ENCODE data around the gene SMDT1. TPM values are rescaled to one million over a fixed set of nuclear protein-coding genes. Genes with fewer than 3 reads are reported as not detected.
A peak's percentile ranks its signal among the peaks of the same experiment; 100 is the strongest.

The SMDT1 gene
- total RNA-seq, 6 experiments from 2014 or later = 6.7 to 78.1 (median 60.9) TPM

DNA sequence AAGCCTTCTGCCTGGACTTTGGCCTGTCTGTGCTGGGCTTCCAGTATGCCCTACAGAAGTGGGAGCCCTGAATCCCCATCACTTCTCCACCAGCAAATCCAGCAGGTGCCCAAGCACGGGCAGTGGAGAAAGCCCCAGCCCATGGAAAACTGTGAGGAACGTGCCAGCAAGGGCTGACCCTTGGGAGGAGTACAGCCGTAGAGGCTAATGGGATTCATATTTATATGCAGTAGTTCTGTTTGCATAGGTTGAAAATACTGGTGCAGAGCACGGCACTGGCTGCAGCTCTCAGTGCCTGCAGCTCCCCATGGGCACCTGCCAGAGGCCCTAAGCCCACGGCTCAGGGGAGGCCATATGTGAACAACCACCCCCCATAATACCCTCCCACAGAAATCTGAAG, 19.0 kb upstream of the SMDT1 start:
- no peak for TF ChIP-seq POLR2A (IDR thresholded peaks at IDR 0.05)
- TF ChIP-seq, protein P1, sequence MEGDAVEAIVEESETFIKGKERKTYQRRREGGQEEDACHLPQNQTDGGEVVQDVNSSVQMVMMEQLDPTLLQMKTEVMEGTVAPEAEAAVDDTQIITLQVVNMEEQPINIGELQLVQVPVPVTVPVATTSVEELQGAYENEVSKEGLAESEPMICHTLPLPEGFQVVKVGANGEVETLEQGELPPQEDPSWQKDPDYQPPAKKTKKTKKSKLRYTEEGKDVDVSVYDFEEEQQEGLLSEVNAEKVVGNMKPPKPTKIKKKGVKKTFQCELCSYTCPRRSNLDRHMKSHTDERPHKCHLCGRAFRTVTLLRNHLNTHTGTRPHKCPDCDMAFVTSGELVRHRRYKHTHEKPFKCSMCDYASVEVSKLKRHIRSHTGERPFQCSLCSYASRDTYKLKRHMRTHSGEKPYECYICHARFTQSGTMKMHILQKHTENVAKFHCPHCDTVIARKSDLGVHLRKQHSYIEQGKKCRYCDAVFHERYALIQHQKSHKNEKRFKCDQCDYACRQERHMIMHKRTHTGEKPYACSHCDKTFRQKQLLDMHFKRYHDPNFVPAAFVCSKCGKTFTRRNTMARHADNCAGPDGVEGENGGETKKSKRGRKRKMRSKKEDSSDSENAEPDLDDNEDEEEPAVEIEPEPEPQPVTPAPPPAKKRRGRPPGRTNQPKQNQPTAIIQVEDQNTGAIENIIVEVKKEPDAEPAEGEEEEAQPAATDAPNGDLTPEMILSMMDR (IDR thresholded peaks at IDR 0.05) = no peak
- peaks cover 0 to 9% (median 3%) of the 10 kb centered on the region in 4 donors for H3K9me3 ChIP-seq
- no peaks in the 10 kb centered on the region for H3K27me3 ChIP-seq
- intact Hi-C loops (cut with DNase I) = no loop called here
- WGBS (ENCODE audit: insufficient coverage, low coverage, low lambda C conversion rate, missing lambda C conversion rate) = no CpG with 5 or more reads among the region's 5 CpGs
- DNase-seq = no peak
- ATAC-seq = no peak
- peaks cover 0 to 14% (median 3%) of the 10 kb centered on the region in 4 donors for H3K36me3 ChIP-seq
- H3K4me1 ChIP-seq = peaks cover 0 to 8% (median 4%) of the 10 kb centered on the region in 4 donors
- no peak overlapping the region for H3K4me3 ChIP-seq
- H3K27ac ChIP-seq = no peak overlapping the region

DNA sequence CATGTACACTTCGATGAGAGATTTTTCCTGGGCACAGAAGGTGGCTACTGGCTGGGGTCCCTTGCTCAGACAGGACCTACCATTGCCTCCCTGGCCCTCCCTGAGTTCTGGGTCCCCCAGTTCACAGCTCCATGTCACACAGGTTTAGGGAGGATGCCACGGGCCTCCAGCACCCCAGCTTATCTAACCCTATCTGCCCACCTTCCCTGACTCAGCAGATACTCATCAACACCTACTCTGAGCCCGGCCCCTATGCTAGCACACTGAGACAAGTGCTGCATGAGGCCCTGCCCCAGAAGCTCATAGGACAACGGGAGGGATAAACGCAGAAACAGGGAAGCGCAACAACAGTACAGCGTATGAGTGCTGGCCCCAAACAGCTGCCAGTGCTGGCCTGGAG, 18.5 kb upstream of the SMDT1 start:
- Histone ChIP-seq H3K36me3 (peaks cover 0 to 14% (median 3%) of the 10 kb centered on the region in 4 donors), H3K4me3 (no peak overlapping the region), H3K27ac (no peak overlapping the region), H3K9me3 (peaks cover 0 to 9% (median 3%) of the 10 kb centered on the region in 4 donors), H3K27me3 (no peaks in the 10 kb centered on the region), H3K4me1 (peaks cover 0 to 13% (median 6%) of the 10 kb centered on the region in 4 donors)
- ATAC-seq (no peak), DNase-seq (no peak)
- intact Hi-C loops (cut with DNase I) = no loop called here
- no peak for TF ChIP-seq POLR2A (IDR thresholded peaks at IDR 0.05)
- TF ChIP-seq, protein P1 (IDR thresholded peaks at IDR 0.05) = no peak
- WGBS (ENCODE audit: insufficient coverage, low coverage, low lambda C conversion rate, missing lambda C conversion rate) = 100% methylated on average over 1 of the region's 7 CpGs

DNA sequence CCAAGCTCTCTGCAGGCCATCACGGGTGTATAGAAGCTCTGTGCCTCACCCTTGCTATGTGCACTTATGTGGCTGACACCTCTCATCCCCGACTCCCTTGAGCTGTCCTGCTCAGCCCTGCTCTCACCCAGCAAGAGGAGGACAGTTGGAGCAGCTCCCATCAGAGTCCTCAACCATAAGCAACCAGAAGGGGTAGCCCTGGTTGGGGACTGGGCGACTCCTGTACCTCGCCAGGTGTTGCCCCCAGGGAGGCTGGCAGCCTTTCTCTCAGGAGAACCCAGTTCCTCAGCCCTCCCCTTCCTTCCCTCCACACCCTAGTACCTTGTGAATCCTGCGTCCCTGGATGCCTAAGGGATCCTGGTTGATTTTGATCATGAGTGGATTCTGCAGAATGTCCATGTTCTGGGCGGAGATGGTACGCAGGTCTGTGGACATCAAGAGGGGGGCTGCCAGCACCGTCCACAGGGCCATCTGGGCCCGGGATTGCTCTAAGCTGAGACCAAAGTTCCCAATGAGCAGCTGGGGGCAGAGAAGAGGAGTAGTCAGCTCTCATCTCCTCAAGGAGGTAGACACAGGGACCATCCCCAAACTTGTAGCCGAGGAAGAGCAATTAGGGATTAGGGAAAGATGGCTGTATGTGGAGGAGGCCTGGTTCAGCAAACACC, 16.9 kb upstream of the SMDT1 start:
- intact Hi-C loops (cut with DNase I) = no loop called here
- DNase-seq (no peak), ATAC-seq (no peak)
- Histone ChIP-seq H3K27me3 (no peaks in the 10 kb centered on the region), H3K4me3 (no peak overlapping the region), H3K9me3 (no peaks in the 10 kb centered on the region), H3K36me3 (peaks cover 0 to 20% (median 4%) of the 10 kb centered on the region in 4 donors), H3K4me1 (peaks cover 0 to 13% (median 6%) of the 10 kb centered on the region in 4 donors), H3K27ac (no peak overlapping the region)
- no peak for TF ChIP-seq POLR2A (IDR thresholded peaks at IDR 0.05)
- TF ChIP-seq, protein P1 (IDR thresholded peaks at IDR 0.05) = no peak
- 90% methylated on average over 3 of the region's 10 CpGs for WGBS (ENCODE audit: insufficient coverage, low coverage, low lambda C conversion rate, missing lambda C conversion rate)

- peak; percentile 84 to 92 (median 91) for ATAC-seq
- no peak overlapping the region for H3K4me3 ChIP-seq
- TF ChIP-seq, protein P1 (IDR thresholded peaks at IDR 0.05) = no peak
- TF ChIP-seq POLR2A (IDR thresholded peaks at IDR 0.05) = no peak
- peak in 2 of 3 donors; percentile 82 to 89 for DNase-seq
- WGBS (ENCODE audit: insufficient coverage, low coverage, low lambda C conversion rate, missing lambda C conversion rate) = 50% methylated on average over 1 of the region's 1 CpG
- H3K27ac ChIP-seq = peak overlapping the region in 2 of 3 donors; percentile 70 to 75
- H3K4me1 ChIP-seq = peaks cover 0 to 14% (median 7%) of the 10 kb centered on the region in 4 donors
- peaks cover 0 to 20% (median 7%) of the 10 kb centered on the region in 4 donors for H3K36me3 ChIP-seq
- no peaks in the 10 kb centered on the region for H3K27me3 ChIP-seq
- intact Hi-C loops (cut with DNase I) = no loop called here
- no peaks in the 10 kb centered on the region for H3K9me3 ChIP-seq
Observed at GRCh38 chr22:42064629-42065028, 14.9 kb upstream of the SMDT1 start.

Measured in right lobe of liver (tissue), 6 donors.